Activated T-helper 9 cell treated with anti-CD3 and anti-CD28 coated beads, Interleukin-2, amount 50 U/mL, for 16 hours (primary cell): Measurements from ENCODE around the gene HNF1A.
A peak's percentile ranks its signal among the peaks of the same experiment; 100 is the strongest.
"Not testable (repeated sequence)": the region's sequence is repeated elsewhere in the genome, so short reads cannot be mapped to it uniquely, and the experiment has no call there.

Experiments used
- DNase-seq: peaks from one replicate; pipeline ENCODE4 v3.0.0-alpha.2; 2020; ENCODE audit warnings: low read depth

Gene HNF1A

GRCh38 chr12:121011820-121012219 is 33.5 kb downstream of the HNF1A start:
- DNase-seq = no peak

DNA sequence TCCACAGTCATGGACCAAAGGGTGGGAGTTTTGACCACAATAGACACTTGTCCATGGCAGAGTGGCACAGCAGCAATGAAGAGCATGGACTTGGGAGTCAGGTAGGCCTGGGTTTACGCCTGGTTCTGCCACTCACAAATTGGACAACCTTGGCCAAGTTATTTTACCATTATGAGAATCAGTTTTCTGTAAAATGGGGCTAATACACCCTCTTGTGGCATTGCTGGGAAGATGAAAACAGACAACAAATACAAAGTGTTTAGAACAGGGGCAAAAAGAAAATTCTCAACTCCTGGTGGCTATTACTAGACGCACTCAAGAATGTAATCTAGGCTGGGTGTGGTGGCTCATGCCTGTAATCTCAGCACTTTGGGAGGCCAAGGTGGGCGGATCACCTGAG is 35.4 kb downstream of the HNF1A start:
- no peak for DNase-seq

DNA sequence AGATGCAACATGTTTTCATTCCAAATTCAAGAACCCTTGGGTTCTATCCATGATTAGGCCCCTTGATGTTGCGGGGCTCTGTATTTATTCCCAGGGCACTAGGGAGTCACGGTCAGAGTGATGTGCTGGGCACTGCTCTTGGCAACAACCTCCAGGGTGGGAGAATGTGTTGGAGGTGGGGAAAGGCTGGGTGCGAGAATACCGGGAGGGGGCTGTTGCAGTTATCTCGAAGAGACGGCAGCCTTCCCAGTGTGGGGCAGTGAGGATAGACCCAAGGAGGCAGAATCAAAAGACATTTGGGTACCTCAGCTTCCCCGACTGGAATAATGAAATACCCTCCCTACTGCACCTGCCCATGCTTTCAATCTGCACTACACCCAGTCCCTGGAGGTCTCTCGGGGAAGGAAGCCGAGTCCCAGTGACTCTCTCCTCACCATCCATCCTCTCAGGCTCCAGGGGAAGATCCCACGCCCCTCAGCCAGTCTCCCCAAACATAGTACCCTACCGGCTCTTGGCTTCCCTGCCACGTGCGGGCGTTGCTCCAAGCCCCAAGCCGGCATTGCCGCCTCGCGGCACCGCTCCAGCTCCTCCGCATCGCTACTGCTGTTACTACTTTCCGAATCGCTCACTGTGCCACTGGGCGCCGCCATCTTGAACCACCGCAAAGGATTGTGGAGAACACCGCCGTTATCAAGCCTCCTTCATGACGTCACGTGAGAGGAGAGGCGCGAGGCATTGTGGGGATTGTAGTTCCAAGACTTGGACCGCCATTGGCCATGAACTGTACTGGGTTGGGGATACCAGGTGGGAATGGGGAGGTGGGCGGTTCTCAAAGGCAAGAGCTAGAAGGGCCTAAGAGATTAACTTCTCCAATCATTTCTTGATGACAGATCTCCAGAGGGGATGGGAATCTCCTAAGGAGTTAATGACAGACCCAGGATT is 37.8 kb downstream of the HNF1A start, which contains the start of gene C12orf43:
TSS of gene C12orf43 (minus strand) at position 663 of the 942 bp plus-strand sequence. CDS start at position 650, 13 bp downstream.
- DNase-seq = peak; percentile 83

DNA sequence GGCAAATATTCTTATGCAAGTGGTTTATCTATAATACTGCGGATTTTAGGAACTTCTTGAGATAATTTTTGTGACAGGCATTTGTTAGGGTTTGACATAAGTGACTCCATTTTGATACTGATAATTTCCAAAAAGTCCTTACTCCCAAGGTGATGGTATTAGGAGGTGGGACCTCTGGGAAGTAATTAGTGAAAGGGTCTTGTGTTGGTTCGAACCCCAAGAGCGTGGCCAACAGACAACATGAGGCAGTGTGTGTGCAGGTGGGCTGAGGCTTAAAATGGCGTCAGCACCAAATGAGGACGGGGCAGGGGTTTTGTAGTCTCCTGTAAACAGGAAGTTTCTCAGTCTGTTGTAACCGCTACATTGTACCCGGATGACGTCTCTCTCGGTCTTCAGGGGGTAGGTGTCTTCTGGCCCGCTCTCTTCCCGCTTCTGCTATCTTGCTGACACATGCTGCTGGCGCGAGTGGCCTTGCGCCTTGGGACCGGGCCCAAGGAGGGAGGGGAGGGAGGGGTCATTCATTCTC is 39.7 kb downstream of the HNF1A start:
- DNase-seq = no peak

DNA sequence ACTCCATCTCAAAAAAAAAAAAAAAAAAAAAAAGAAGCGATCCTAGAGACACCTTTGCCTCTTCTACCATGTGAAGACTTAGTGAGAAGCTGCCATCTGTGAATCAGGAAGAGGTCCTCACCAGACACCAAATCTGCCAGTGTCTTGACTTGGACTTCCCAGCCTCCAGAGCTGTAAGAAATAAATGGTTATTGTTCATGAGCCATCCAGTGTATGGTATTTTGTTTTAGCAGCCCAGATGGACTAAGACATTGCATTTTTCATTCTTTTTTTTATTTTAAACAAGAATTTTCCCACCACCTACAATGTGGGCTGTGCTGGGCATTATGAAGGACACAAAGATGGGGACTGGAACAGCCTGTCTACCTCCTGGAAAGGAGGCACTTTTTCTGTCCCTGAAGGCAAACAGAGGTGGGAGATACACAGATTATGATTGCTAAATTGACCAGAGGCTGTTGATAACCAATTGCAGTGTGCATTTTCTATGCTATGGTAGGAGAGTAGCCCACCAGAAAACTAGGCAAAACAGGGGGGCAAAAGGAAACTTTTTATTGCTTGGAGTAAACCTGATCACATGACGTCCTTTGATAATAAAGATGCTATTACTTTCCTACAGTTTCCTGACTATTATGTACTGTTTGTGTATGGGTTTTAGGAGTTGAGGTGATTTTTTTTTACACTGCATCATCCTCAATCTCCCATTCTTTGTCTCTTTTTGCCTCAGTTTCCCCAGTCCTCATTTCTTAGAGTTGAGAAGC is 40.7 kb downstream of the HNF1A start:
- no peak for DNase-seq

DNA sequence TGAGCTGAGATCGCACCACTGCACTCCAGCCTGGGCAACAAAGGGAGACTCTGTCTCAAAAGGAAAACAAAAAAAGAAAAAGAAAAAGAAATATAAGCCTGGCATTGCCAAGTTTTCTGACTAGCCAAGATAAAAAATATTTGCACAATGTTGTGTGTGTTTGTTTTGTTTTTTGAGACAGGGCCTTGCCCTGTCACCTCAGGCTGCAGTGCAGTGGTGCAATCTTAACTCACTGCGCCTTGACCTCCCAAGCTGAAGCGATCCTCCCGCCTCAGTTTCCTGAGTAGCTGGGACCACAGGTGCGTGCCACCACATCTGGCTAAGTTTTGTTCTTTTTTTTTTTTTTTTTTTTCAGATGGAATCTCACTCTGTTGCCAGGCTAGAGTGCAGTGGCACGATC is 43.4 kb downstream of the HNF1A start:
- DNase-seq = no peak

GRCh38 chr12:121022713-121023112 is 44.4 kb downstream of the HNF1A start:
- DNase-seq = no peak

DNA sequence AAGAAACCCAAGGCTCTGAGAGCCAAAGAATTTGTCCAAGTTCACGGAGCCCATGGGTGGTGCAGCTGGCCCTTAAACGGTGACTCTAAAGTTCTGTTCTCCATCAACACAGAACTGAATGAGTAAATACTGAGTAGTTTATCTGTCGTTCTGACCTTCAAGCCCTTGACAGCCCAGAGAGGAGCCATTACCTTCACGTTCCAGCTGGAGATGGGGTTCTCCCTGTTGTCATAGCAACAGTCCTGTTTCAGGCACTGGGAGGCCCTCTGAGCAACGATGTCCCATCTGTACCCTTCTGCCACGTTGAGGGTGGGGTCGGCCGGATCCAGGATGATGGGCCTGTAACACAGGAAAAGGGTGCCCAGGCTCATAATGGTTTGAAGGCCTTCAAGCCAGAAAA is 45.5 kb downstream of the HNF1A start:
- no peak for DNase-seq

GRCh38 chr12:121025442-121026226 is 47.3 kb downstream of the HNF1A start:
- DNase-seq = no peak

- no peak for DNase-seq
Measured at GRCh38 chr12:121026274-121027045, 48.1 kb downstream of the HNF1A start.

DNA sequence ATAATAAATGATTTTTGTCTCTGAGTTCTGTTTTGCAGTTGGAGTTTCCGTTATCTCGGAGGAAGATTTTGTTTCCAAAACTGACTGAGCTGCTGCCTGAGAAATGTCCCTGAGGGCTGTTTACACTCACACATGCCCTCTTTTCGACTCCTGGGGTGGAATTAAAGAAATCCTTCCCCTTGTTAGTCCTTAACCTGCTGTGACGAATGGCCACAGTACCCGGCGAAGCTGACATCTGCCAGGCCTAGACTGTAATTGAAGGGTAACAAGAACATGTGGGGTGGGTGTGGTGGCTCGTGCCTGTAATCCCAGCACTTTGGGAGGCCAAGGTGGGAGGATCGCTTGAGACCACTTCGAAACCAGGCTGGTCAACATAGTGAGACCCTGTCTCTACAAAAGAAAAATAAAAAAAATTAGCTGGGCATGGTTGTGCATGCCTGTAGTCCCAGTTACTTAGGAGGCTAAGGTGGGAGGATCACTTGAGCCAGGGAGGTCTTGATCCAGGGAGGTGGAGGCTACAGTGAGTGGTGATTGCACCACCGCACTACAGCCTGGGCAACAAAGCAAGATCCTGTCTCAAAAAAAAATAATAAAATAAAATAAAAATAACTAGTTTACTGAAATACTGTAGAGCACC is 52.4 kb downstream of the HNF1A start:
- no peak for DNase-seq

DNA sequence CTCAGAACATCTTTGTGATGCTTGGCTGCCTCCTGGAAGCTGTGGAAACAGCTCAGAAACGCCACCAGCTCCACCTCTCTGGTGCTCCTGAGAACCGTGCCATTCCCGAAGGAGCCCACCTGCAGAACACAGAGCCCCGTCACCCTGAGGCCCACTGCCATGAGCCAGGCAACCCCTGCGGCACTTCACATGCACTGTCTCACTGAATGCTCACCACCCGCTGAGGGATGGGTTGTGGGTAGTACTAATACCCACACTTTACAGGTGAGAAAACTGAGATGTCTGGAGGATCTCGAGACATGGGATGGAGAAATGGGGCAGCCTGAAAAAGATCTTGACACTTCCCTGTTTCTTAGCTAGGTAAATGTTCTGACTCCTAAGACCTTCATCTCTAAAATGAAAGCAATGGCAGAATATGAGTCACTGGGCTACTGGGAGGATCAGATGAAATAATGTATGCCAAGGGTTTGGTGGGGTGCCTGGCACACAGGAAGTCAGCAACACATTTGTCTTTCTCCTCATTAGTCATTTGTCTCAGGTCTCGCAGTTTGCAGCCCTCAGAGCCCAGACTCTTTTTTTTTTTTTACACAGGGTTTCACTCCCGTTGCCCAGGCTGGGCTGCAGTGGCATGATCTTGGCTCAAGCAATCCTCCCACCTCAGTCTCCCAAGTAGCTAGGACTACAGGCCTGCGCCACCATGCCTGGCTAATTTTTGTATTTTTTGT is 55.4 kb downstream of the HNF1A start:
- DNase-seq = peak; percentile 43

DNA sequence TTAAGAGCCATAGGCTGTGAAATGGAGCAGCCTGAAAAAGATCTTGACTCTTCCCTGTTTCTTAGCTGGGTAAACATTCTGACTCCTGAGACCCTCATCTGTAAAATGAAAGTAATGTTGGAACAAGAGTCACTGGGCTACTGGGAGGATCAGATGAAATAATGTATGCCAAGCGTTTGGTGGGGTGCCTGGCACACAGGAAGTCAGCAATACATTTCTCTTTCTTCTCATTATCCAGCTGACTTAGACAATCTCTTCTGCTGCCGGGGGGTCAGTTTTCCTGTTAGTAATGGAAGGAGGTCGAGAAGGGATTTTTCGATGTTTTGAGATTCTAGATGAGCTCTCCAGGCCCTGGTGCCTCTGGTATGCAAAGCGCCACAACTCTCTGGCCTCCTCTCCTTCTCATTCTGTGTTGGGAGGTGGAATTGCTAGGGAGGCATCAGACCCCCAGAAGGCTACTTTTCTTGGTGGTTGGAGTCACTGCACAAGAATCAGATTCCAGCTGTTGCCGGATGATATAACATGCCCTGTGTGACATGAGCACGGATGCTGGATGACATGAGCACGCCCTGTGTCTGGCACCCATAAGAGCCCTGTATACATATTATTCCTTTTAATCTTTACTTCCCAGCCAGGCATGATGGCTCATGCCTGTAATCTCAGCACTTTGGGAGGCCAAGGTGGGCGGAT is 56.4 kb downstream of the HNF1A start:
- DNase-seq = no peak

GRCh38 chr12:121036810-121037326 is 58.5 kb downstream of the HNF1A start:
- DNase-seq = peak; percentile 30

- peak; percentile 41 for DNase-seq
Measured at GRCh38 chr12:121038861-121039668, 60.7 kb downstream of the HNF1A start, which contains the start of gene OASL. TSS of gene OASL (minus strand) at chr12:121039246. CDS start at chr12:121038971, 275 bp downstream.

- DNase-seq = no peak
Measured at GRCh38 chr12:121043067-121043466, 64.7 kb downstream of the HNF1A start.

DNA sequence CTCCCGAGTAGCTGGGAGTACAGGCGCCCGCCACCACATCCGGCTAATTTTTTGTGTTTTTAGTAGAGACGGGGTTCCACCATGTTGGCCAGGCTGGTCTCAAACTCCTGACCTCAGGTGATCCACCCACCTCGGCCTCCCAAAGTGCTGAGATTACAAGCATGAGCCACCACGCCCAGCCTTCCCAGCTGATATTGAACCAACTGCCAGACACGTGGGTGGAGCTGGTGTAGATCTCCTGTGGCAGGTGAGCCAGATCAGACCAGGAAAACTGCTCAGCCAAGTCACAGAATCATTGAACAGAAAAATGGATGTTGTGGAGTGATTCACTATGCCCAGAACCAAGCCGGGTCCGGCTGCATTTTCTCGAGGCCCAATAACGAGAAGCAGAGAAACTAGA is 69.1 kb downstream of the HNF1A start:
- not testable (repeated sequence) for DNase-seq

- DNase-seq = no peak
Measured at GRCh38 chr12:121048442-121048841, 70.1 kb downstream of the HNF1A start.
